Spinal cord (tissue), 10 donors: ENCODE measurements around the gene METRNL. TPM values are rescaled to one million over a fixed set of nuclear protein-coding genes. Genes with fewer than 3 reads are reported as not detected.
"Not testable (repeated sequence)": the region's sequence is repeated elsewhere in the genome, so short reads cannot be mapped to it uniquely, and the experiment has no call there.

Source experiments
- DNase-seq, 6 donors: peaks; one replicate each; pipeline versions ENCODE4 v3.0.0 to v3.0.0-alpha.2; 2013 to 2015; ENCODE audit warnings: low spot score in 6 of 6, low read depth in 4 of 6
- H3K27ac ChIP-seq: one replicate; pipeline ENCODE4 v1.5.1; 2013; ENCODE audit warnings: low read depth, low read length, control low read depth
- H3K27me3 ChIP-seq: one replicate; pipeline ENCODE4 v1.6.1; 2013; ENCODE audit warnings: low read length; ENCODE audit not compliant: control insufficient read depth, insufficient read depth
- H3K36me3 ChIP-seq: one replicate; pipeline ENCODE4 v1.6.1; 2013; ENCODE audit warnings: low read length; ENCODE audit not compliant: control insufficient read depth, insufficient read depth
- H3K4me1 ChIP-seq: one replicate; pipeline ENCODE4 v1.6.1; 2013; ENCODE audit warnings: low read length; ENCODE audit not compliant: control insufficient read depth, insufficient read depth
- H3K4me3 ChIP-seq: one replicate; pipeline ENCODE4 v1.5.1; 2013; ENCODE audit warnings: low read depth, low read length, control low read depth
- H3K9me3 ChIP-seq: one replicate; pipeline ENCODE4 v1.6.1; 2013; ENCODE audit warnings: low read length; ENCODE audit not compliant: control insufficient read depth, insufficient read depth
- WGBS: methylation state at CpG from one replicate; pipeline ENCODE4 v1.1.5; 2013; ENCODE audit warnings: missing lambda C conversion rate; ENCODE audit not compliant: insufficient coverage; 5-methylcytosine and 5-hydroxymethylcytosine counted together
- polyA plus RNA-seq, 2 donors: library from polyadenylated mRNA; unstranded; fragments of 120-200 nt; gene quantifications; one replicate each; pipeline ENCODE4 v1.2.1, GENCODE V29; 2013; ENCODE audit not compliant: insufficient read length in 2 of 2
- total RNA-seq, 2 donors: library from RNA; depleted of rRNA in 1 of 2; stranded (reverse); fragments of 120-200 nt in 1 of 2; fragments of >200 nt in 1 of 2; gene quantifications; one replicate each; pipeline versions ENCODE4 v1.2.3 to v1.2.4, GENCODE V29; 2013 to 2014
- donor health status: healthy.

The METRNL gene
- total and polyA plus RNA-seq, 4 donors: 35.7 to 133 (median 47.8) TPM

DNA sequence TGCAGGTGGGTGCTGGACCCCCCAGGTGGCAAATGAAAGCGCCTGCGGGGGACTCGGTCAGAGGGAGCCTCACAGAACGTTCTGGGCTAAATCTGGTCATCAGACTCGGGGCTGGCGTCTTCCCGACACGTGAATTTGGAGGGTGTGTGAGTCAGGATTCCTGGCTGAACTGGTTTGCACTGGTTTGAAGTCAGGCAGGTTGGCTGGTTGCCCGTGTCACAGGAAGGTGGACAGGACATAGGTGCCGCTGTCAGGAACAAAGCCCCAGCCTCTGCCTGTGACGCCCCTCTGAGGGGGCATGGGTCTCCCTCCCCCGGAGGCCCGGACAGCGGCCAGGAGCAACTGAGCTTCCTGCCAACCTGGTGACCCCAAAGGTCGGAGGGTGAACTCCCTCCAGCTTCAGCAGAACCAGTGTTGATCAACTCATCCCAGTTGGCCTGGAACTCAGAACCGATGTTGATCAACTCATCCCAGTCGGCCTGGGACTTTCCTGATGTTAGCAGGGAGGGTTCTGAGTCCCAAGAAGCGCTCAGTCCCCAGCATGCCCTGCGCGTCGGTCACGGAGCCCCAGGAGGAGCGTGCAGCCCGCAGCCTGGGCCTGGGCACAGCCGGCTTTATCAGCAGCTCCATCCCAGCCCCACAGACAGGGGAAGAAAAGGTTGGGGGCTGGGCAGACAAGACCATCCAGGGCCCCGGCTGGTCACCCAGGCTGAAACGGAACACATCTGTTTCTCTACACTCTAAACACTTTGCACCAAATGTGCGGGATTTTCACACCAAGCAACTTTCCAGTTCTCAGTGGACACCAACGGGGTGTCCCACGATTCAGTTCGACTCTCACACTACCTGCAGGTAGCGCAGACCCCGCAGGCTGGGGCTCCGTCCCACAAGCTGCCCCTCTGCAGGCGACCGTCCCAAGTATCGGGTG, 14.4 kb upstream of the METRNL start:
- WGBS: 90% methylated on average over 34 of the region's 37 CpGs
- no peak for DNase-seq
- Histone ChIP-seq H3K36me3 (no peaks in the 10 kb centered on the region), H3K4me1 (peaks cover 12% of the 10 kb centered on the region), H3K9me3 (no peaks in the 10 kb centered on the region), H3K27me3 (no peaks in the 10 kb centered on the region), H3K27ac (no peak overlapping the region), H3K4me3 (no peak overlapping the region)

DNA sequence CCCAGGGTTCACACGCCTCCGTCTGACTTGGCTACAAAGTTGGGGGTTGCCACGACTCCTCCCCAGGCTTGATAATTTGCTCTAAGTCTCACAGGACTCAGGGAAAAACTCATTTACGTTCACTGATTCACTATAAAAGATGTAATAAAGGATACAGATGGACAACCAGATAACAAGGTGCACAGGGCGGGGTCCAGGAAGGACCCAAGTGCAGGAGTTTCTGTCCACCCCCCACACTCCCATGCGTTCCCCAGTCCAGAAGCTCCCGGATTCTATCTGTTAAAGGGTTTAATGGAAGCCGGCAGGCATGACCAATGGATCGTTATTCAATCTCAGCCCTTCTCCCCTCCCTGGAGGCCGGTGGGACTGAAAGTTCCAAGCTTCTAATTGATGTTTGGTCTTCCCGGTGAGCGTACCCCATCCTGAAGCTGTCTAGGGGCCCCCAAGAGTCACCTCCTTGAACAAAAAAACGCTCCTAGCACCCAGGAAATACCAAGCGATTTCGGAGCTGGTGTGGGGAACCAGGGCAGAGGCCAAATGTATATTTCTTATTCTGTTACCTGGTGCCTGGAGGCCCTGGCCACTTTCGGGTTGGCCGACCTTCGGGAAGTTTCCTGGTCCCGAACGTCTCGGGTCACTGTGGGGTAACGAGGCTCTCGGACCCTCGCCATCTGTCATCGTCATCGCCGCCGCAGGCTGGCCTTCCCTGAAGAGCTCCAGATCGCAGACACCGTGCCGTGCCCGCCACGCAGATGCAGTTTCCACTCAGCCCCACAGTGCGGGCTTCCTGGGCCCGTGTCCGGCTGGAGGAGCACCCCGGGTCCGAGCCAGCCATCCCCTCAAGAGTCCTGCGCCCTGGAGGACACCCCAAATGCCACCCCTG, 13.5 kb upstream of the METRNL start:
- WGBS: 91% methylated on average over 29 of the region's 39 CpGs
- Histone ChIP-seq H3K27me3 (no peaks in the 10 kb centered on the region), H3K9me3 (no peaks in the 10 kb centered on the region), H3K4me1 (peaks cover 21% of the 10 kb centered on the region), H3K27ac (no peak overlapping the region), H3K4me3 (no peak overlapping the region), H3K36me3 (no peaks in the 10 kb centered on the region)
- no peak for DNase-seq

DNA sequence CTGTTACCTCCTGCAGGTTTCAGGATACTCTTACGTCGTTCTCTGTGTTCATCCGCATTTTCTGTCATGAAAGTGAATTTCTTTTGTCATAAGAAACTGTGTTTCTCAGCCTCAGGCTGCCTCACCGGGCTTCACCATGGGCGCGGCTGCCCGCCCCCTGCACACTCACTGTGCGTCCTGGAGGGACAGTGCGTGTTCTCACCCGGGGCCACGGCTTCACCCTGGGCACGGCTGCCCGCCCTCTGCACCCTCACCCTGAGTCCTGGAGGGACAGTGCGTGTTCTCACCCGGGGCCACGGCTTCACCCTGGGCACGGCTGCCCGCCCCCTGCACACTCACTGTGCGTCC, 12.9 kb upstream of the METRNL start:
- not testable (repeated sequence) for H3K9me3 ChIP-seq, H3K27me3 ChIP-seq, H3K27ac ChIP-seq, H3K36me3 ChIP-seq, DNase-seq, H3K4me3 ChIP-seq
- WGBS: 91% methylated on average over 8 of the region's 19 CpGs
- peaks cover 28% of the 10 kb centered on the region for H3K4me1 ChIP-seq

DNA sequence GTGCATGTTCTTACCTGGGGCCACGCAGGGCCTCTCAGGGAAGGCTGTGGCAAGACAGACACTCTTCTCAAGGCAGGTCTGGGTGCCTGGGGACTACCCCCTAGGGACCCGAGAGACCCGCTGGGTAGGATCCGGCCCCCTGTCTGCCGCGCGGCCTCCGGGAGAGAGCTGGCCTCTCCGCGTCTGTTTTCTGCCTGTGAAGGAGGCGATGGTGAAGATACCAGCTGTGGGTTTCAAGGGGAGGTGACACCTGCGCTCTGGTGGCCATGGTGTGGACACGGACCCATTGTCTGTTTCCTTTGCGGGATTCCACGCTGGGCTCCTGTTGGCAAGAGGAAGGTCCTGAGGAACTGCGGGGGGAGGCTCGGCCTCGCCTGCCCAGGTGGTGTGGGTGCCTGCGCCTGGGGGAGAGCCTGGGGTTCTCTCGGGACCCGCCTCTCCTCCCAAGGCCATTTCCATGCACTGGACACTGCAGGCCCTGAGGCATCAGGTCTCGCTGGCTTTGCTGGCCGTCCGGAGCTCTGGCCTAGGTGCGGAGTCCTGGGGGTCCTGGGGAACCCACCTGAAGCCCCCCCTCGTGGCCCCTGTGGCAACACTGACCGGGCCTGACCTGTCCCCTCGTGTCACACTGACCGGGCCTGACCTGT, 12.2 kb upstream of the METRNL start:
- Histone ChIP-seq H3K36me3 (no peaks in the 10 kb centered on the region), H3K27ac (no peak overlapping the region), H3K4me1 (peaks cover 30% of the 10 kb centered on the region), H3K27me3 (no peaks in the 10 kb centered on the region), H3K4me3 (no peak overlapping the region), H3K9me3 (no peaks in the 10 kb centered on the region)
- DNase-seq: no peak
- 90% methylated on average over 29 of the region's 29 CpGs for WGBS

DNA sequence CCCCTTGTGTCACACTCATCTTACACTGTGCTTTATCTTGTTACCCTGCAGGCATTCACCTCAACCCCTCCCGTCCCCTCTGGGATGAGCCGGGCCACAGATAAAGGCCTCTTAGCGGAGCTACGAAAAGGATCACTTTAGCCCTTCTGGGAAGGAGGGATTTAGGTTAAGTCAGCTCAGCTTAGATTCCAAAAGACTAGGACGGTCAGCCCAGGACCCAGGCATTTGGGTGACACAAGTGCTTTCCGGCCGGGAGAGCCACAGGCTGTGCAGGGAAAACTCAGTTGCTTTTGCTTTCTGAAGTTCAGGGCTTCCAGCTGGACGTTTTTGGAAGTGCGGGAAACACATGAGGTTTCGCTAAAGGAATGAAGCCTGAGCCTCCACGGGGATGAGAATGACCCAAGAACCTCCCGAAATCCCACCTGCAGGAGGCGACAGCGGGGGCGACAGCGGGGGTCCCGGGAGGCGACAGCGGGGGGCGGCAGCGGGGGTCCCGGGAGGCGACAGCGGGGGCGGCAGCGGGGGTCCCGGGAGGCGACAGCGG, 11.6 kb upstream of the METRNL start:
- Histone ChIP-seq H3K4me1 (peaks cover 30% of the 10 kb centered on the region), H3K36me3 (no peaks in the 10 kb centered on the region), H3K27ac (no peak overlapping the region), H3K27me3 (no peaks in the 10 kb centered on the region), H3K4me3 (no peak overlapping the region), H3K9me3 (no peaks in the 10 kb centered on the region)
- no peak for DNase-seq
- WGBS: 85% methylated on average over 8 of the region's 29 CpGs

DNA sequence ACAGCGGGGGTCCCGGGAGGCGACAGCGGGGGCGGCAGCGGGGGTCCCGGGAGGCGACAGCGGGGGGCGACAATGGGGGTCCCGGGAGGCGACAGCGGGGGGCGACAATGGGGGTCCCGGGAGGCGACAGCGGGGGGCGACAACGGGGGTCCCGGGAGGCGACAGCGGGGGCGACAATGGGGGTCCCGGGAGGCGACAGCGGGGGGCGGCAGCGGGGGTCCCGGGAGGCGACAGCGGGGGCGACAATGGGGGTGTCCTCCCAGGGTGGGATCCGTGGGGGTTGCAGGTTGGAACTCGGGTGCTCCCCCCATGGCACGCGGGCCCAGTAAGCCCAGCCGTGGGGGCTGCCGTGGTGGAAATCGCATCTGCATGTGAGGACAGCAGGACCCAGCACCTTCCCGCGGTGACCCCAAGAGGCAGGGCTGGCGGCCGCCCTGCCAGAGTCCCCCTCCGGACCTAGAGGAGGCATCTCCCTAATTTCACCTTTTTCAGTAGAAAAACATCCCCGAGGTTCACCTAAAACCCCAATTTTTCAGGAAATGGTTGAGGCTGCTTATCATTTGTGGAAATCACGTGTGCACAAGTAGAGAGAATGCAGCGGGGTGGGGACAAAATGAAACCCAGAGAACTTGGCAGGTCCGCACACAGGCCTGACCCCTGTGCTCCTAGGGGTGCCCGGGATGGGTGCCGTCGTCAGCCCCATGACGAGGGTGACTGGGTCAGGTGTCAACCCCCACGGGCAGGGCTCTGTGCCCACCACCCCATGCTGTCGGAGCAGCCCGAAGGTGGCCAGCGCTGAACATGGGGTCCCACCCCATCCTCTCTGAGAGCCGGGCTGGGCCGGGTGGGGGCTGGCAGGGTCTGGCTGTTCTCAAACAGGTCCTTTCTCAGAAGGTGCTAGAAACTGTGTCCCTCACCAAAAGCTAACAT, 10.5 kb upstream of the METRNL start:
- no peaks in the 10 kb centered on the region for H3K36me3 ChIP-seq
- no peaks in the 10 kb centered on the region for H3K9me3 ChIP-seq
- H3K27me3 ChIP-seq: no peaks in the 10 kb centered on the region
- DNase-seq: no peak
- H3K4me1 ChIP-seq: peaks cover 25% of the 10 kb centered on the region
- WGBS: 90% methylated on average over 29 of the region's 58 CpGs
- H3K4me3 ChIP-seq: no peak overlapping the region
- H3K27ac ChIP-seq: no peak overlapping the region

DNA sequence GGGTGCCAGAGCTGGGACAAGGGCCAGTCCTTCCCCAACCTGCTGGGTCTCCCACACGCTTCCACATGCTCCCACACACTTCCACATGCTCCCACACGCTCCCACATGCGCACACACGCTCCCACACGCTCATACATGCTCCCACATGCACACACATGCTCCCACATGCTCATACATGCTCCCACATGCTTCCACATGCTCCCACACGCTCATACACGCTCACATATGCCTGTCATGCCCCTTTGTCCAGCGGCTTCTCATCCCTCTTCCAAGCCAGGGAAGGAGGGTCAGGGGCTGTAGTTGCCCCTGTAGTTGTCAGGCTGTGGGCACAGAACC, 9.9 kb upstream of the METRNL start:
- 89% methylated on average over 7 of the region's 8 CpGs for WGBS
- no peak overlapping the region for H3K27ac ChIP-seq
- H3K4me3 ChIP-seq: no peak overlapping the region
- no peaks in the 10 kb centered on the region for H3K36me3 ChIP-seq
- peaks cover 25% of the 10 kb centered on the region for H3K4me1 ChIP-seq
- no peaks in the 10 kb centered on the region for H3K9me3 ChIP-seq
- no peaks in the 10 kb centered on the region for H3K27me3 ChIP-seq
- DNase-seq: no peak

DNA sequence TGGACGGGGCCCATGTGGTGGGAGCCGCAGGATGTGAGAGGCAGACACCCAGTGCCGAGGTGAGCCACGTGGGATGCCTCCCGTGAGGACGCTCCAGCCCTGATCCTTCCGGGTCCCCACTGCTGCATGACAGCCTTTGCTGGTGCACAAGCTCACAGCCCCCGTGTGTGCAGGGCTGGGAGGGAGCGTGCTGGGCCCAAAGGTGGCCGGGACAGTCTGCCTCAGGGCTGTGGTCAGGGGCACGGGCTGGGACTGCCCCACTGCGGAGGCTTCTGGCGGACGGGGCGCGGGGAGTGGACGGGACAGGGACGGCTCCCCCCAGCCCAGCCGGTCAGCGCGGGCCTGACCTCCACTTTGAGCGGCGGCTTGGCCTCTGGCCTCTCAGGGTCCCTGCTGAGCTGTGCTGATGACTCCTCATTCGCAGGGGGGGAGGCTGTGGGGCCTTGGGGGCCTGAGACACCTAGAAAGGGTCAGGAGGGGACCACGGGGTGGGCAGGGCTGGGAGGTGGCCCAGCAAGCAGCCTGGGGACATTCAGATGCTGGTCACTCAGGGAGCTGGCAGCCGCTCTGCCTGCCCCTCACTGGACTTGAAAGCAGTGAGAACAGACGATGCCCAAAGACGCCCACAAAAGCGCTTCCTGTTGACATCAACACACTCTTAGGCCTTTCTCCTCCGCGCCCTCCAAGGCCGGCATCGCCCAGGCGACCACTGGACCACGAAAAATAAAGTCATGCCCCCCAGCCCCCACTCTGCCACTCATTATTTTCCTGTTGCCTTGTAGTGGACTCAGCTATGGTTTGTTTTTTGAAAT, 9.3 kb upstream of the METRNL start:
- DNase-seq: peak in 1 of 6 donors; percentile 37
- 64% methylated on average over 18 of the region's 35 CpGs for WGBS
- no peak overlapping the region for H3K4me3 ChIP-seq

More for the DNA sequence above, 9.3 kb upstream of the METRNL start:
- no peaks in the 10 kb centered on the region for H3K27me3 ChIP-seq
- H3K9me3 ChIP-seq: no peaks in the 10 kb centered on the region
- peak overlapping the region; percentile 71 for H3K27ac ChIP-seq
- H3K4me1 ChIP-seq: peaks cover 25% of the 10 kb centered on the region
- no peaks in the 10 kb centered on the region for H3K36me3 ChIP-seq
